IMR-90 (cell line): Measurements from ENCODE around the gene OR52A5. TPM values are rescaled to one million over a fixed set of nuclear protein-coding genes. Genes with fewer than 3 reads are reported as not detected.

Source experiments
- ATAC-seq: fragments of 200-7000 bp; cut with Tn5 transposase; 2 replicates; pipeline ENCODE4 v1.9.1; 2020; ENCODE audit warnings: low read depth, mild to moderate bottlenecking, moderate library complexity
- BruUV-seq: library from RNA; stranded (reverse); fragments of 400-500 nt; replicated peaks from 2 replicates; lab custom pipeline; 2021; lab: Mats Ljungman, UMichigan
- CTCF ChIA-PET: fragments of 300-600 bp; formaldehyde crosslinking; extraction: SDS; loops from one replicate; lab custom pipeline; 2021; ENCODE audit warnings: antibody characterized with exemption; lab: Yijun Ruan, JAX
- POLR2A ChIA-PET: fragments of 300-600 bp; sonication (Branson Sonifier 250); formaldehyde crosslinking; loops from one replicate; lab custom pipeline; 2022; ENCODE audit warnings: antibody characterized with exemption; ENCODE audit not compliant: unreplicated experiment; lab: Charles Lee
- DNase-seq: peaks from one replicate; pipeline ENCODE4 v3.0.0; 2013
- H2AFZ ChIP-seq: replicated peaks from 2 replicates; pipeline ENCODE3; 2013; ENCODE audit warnings: low read length, mild to moderate bottlenecking; ENCODE audit not compliant: poor library complexity
- H2AK5ac ChIP-seq: 2 replicates; pipeline ENCODE4 v1.6.1; 2013; ENCODE audit warnings: low read depth, low read length, inconsistent platforms
- H2AK9ac ChIP-seq: replicated peaks from 2 replicates; pipeline ENCODE3; 2013; ENCODE audit warnings: mild to moderate bottlenecking, low read depth, low read length, moderate library complexity; ENCODE audit not compliant: poor library complexity
- H2BK120ac ChIP-seq: 2 replicates; pipeline ENCODE4 v1.6.1; 2013; ENCODE audit warnings: low read depth, low read length, inconsistent platforms
- H2BK15ac ChIP-seq: 3 replicates; pipeline ENCODE4 v1.6.1; 2013; ENCODE audit warnings: low read depth, low read length, inconsistent platforms
- H2BK20ac ChIP-seq: 2 replicates; pipeline ENCODE4 v1.6.1; 2013; ENCODE audit warnings: low read depth, mild to moderate bottlenecking, inconsistent platforms, low read length, moderate library complexity
- H2BK5ac ChIP-seq: 2 replicates; pipeline ENCODE4 v1.6.1; 2013; ENCODE audit warnings: mild to moderate bottlenecking, low read depth, low read length, inconsistent platforms; ENCODE audit not compliant: poor library complexity, severe bottlenecking
- H3K14ac ChIP-seq: replicated peaks from 2 replicates; pipeline ENCODE4 v1.6.1; 2013; ENCODE audit warnings: low read depth, low read length, inconsistent platforms
- H3K18ac ChIP-seq: 2 replicates; pipeline ENCODE4 v1.6.1; 2013; ENCODE audit warnings: low read depth, low read length, control low read depth
- H3K23ac ChIP-seq: 2 replicates; pipeline ENCODE4 v1.6.1; 2013; ENCODE audit warnings: low read depth, low read length, inconsistent platforms
- H3K27ac ChIP-seq: 2 replicates; pipeline ENCODE4 v1.5.1; 2013; ENCODE audit warnings: mild to moderate bottlenecking, control low read depth, low read length; ENCODE audit not compliant: insufficient read depth
- H3K27me3 ChIP-seq: 2 replicates; pipeline ENCODE4 v1.6.1; 2013; ENCODE audit warnings: low read length; ENCODE audit not compliant: control insufficient read depth, insufficient read depth
- H3K36me3 ChIP-seq: 2 replicates; pipeline ENCODE4 v1.6.1; 2013; ENCODE audit warnings: low read length, mixed read lengths; ENCODE audit not compliant: control insufficient read depth, insufficient read depth
- H3K4ac ChIP-seq: 2 replicates; pipeline ENCODE4 v1.6.1; 2013; ENCODE audit warnings: low read depth, low read length, inconsistent platforms
- H3K4me1 ChIP-seq: 2 replicates; pipeline ENCODE4 v1.6.1; 2013; ENCODE audit warnings: low read length, mixed read lengths; ENCODE audit not compliant: control insufficient read depth, insufficient read depth
- H3K4me2 ChIP-seq: 2 replicates; pipeline ENCODE4 v1.6.1; 2013; ENCODE audit warnings: low read depth, mild to moderate bottlenecking, control low read depth, low read length, moderate library complexity
- H3K4me3 ChIP-seq: 2 replicates; pipeline ENCODE4 v1.5.1; 2013; ENCODE audit warnings: low read depth, mild to moderate bottlenecking, control low read depth, low read length, moderate library complexity; ENCODE audit not compliant: insufficient read depth
- H3K56ac ChIP-seq: 2 replicates; pipeline ENCODE4 v1.6.1; 2013; ENCODE audit warnings: low read length, inconsistent platforms; ENCODE audit not compliant: insufficient read depth; ENCODE audit errors: extremely low read depth
- H3K79me1 ChIP-seq, 2 experiments: 2 replicates each; pipeline ENCODE4 v1.6.1; 2013; ENCODE audit warnings: low read length in 2 of 2, inconsistent platforms in 1 of 2, low read depth in 1 of 2
- H3K9ac ChIP-seq: 2 replicates; pipeline ENCODE4 v1.6.1; 2013; ENCODE audit warnings: low read depth, low read length, control low read depth
- H3K9me1 ChIP-seq: 2 replicates; pipeline ENCODE4 v1.6.1; 2013; ENCODE audit warnings: low read length, inconsistent platforms; ENCODE audit not compliant: insufficient read depth
- H3K9me3 ChIP-seq: 2 replicates; pipeline ENCODE4 v1.6.1; 2013; ENCODE audit warnings: low read length; ENCODE audit not compliant: control insufficient read depth, insufficient read depth
- H4K20me1 ChIP-seq: 2 replicates; pipeline ENCODE4 v1.6.1; 2013; ENCODE audit warnings: low read length, inconsistent platforms; ENCODE audit not compliant: insufficient read depth
- H4K5ac ChIP-seq: 2 replicates; pipeline ENCODE4 v1.6.1; 2013; ENCODE audit warnings: mild to moderate bottlenecking, low read depth, low read length, control low read depth
- H4K8ac ChIP-seq, 2 experiments: 2 replicates each; pipeline ENCODE4 v1.6.1; 2013; ENCODE audit warnings: low read depth in 2 of 2, low read length in 2 of 2, control low read depth in 1 of 2, inconsistent platforms in 1 of 2
- H4K91ac ChIP-seq: 2 replicates; pipeline ENCODE4 v1.6.1; 2013; ENCODE audit warnings: low read depth, low read length, inconsistent platforms; ENCODE audit not compliant: insufficient read depth
- BHLHE40 ChIP-seq: fragments of 150-350 bp; IDR thresholded peaks from 2 replicates; pipeline ENCODE4 v1.6.1; 2016; ENCODE audit warnings: mild to moderate bottlenecking, low read depth, low read length
- CEBPB ChIP-seq: IDR thresholded peaks from 2 replicates; pipeline ENCODE4 v1.6.1; 2012; ENCODE audit warnings: low read depth, low read length, improper control_type of control experiment
- CHD1 ChIP-seq: IDR thresholded peaks from 2 replicates; pipeline ENCODE4 v1.6.1; 2012; ENCODE audit warnings: low read depth, low read length, improper control_type of control experiment
- FOS ChIP-seq: fragments of 150-350 bp; IDR thresholded peaks from 2 replicates; pipeline ENCODE4 v1.6.1; 2016; ENCODE audit warnings: low read depth, low read length
- MAFK ChIP-seq: IDR thresholded peaks from 2 replicates; pipeline ENCODE4 v1.6.1; 2012; ENCODE audit warnings: low read depth, low read length, improper control_type of control experiment
- MXI1 ChIP-seq: IDR thresholded peaks from 2 replicates; pipeline ENCODE4 v1.6.1; 2012; ENCODE audit warnings: low read depth, mild to moderate bottlenecking, low read length, moderate library complexity, borderline replicate concordance
- POLR2A ChIP-seq: IDR thresholded peaks from 2 replicates; pipeline ENCODE4 v1.6.1; 2012; ENCODE audit warnings: mild to moderate bottlenecking, low read depth, low read length
- RAD21 ChIP-seq: IDR thresholded peaks from 2 replicates; pipeline ENCODE4 v1.6.1; 2012; ENCODE audit warnings: low read length, improper control_type of control experiment
- WGBS, 2 experiments: methylation state at CpG; one replicate each; pipeline versions ENCODE4 v1.1.5 to v1.1.7; 2013; ENCODE audit warnings: missing lambda C conversion rate in 2 of 2; ENCODE audit not compliant: insufficient read length in 1 of 2; ENCODE audit errors: extremely low coverage in 2 of 2; 5-methylcytosine and 5-hydroxymethylcytosine counted together
- dilution Hi-C: fragments of 300-500 bp; cut with HindIII; formaldehyde crosslinking; loops from one replicate; pipeline ENCODE4 v1.14.3; 2018; ENCODE audit warnings: low sequenced_read_pairs; ENCODE audit not compliant: unreplicated experiment
- in situ Hi-C: fragments of 300-500 bp; cut with MboI; formaldehyde crosslinking; loops from 3 replicates; pipeline ENCODE4 v1.14.3; 2019; ENCODE audit warnings: low sequenced_read_pairs, inconsistent platforms, mixed read lengths
- intact Hi-C: fragments of 100-400 bp; cut with micrococcal nuclease; formaldehyde crosslinking; loops from 2 replicates; pipeline ENCODE4 v1.10.0; 2022
- polyA plus RNA-seq, 3 experiments: library from polyadenylated mRNA; depleted of rRNA; stranded (reverse); fragments of >200 nt; gene quantifications; 2 replicates each; pipeline ENCODE4 v1.2.3, GENCODE V29; 2012; ENCODE audit warnings: low replicate concordance in 1 of 3
- total RNA-seq: library from RNA; depleted of rRNA; stranded (reverse); fragments of >200 nt; gene quantifications from 2 replicates; pipeline ENCODE4 v1.2.3, GENCODE V29; 2012
- TF ChIP-seq, protein P1 (sequence below): conservative IDR thresholded peaks from 2 replicates; pipeline ENCODE4 v1.5.1; 2012; ENCODE audit warnings: mild to moderate bottlenecking, low read depth, low read length, improper control_type of control experiment
- TF ChIP-seq, protein P2 (sequence below): fragments of 150-350 bp; IDR thresholded peaks from 2 replicates; pipeline ENCODE4 v1.6.1; 2016; ENCODE audit warnings: low read depth, mild to moderate bottlenecking, low read length, moderate library complexity, borderline replicate concordance
- TF ChIP-seq, protein P3 (sequence below): fragments of 150-350 bp; IDR thresholded peaks from 2 replicates; pipeline ENCODE4 v1.6.1; 2017; ENCODE audit warnings: mild to moderate bottlenecking, antibody characterized with exemption, low read length, low read depth

OR52A5 gene
- total and polyA plus RNA-seq, 2 of the 4 experiments (the other 2 are of a cell fraction): not detected

DNA sequence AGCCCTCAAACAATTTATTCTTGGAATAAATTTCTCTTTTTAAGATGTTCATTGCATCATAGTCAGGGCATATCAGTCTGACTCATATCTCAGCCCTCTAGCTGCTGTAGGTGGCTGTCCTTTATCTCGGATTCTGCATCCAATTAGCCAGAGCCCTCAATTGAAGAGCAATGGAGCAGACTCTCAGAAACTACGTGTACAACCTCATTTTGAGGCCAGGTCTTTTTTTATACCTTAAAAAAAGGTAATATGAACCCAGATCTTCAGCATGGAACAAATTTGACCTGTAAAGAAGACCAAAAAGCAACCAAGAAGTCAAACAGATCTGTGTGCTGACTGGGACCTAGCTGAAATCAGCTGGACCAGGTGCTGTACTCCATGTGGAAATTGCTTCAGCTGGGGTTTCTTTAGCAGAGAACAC, 8.7 kb downstream of the OR52A5 start:
- no CpG with 5 or more reads among the region's 2 CpGs for WGBS, 2 experiments
- no peak overlapping the region for H3K18ac ChIP-seq
- no peaks in the 10 kb centered on the region for H3K27me3 ChIP-seq
- H2AFZ ChIP-seq: no peak overlapping the region
- H3K23ac ChIP-seq: no peak overlapping the region
- no TSS peak for BruUV-seq
- no peak overlapping the region for H3K4ac ChIP-seq
- H3K9me1 ChIP-seq: no peaks in the 10 kb centered on the region
- H2AK5ac ChIP-seq: no peak overlapping the region
- DNase-seq (peak; percentile 36), ATAC-seq (peak; percentile 65)
- H3K4me2 ChIP-seq: no peak overlapping the region
- H3K4me3 ChIP-seq: no peak overlapping the region
- dilution Hi-C loops (no loop called here), intact Hi-C loops (no loop called here), in situ Hi-C loops (loop anchor here (10.0 kb wide), 1 partner anchor 75 kb away; the partner anchor contains the start of gene OR51V1)
- H4K8ac ChIP-seq: no peak overlapping the region
- CTCF ChIA-PET: no interaction called here
- H2AK9ac ChIP-seq: no peak overlapping the region
- no peak overlapping the region for H3K14ac ChIP-seq
- H3K4me1 ChIP-seq: no peaks in the 10 kb centered on the region
- H3K36me3 ChIP-seq: no peaks in the 10 kb centered on the region
- peak overlapping the region; percentile 24; the same call in 1 of the 2 replicates for H2BK20ac ChIP-seq
- no peak overlapping the region for H2BK15ac ChIP-seq
- peak overlapping the region; percentile 48; the same call in 1 of the 2 replicates for H2BK120ac ChIP-seq
- no peaks in the 10 kb centered on the region for H4K20me1 ChIP-seq
- no peak overlapping the region for H3K56ac ChIP-seq
- POLR2A ChIA-PET: no interaction called here
- H3K79me1 ChIP-seq: no peaks in the 10 kb centered on the region
- no peak overlapping the region for H3K9ac ChIP-seq
- H4K5ac ChIP-seq: no peak overlapping the region
- no peak overlapping the region for H3K27ac ChIP-seq
- no peak overlapping the region for H4K91ac ChIP-seq
- H2BK5ac ChIP-seq: no peak overlapping the region
- H3K9me3 ChIP-seq: no peaks in the 10 kb centered on the region
- no peak for TF ChIP-seq MXI1
- TF ChIP-seq, protein P1, sequence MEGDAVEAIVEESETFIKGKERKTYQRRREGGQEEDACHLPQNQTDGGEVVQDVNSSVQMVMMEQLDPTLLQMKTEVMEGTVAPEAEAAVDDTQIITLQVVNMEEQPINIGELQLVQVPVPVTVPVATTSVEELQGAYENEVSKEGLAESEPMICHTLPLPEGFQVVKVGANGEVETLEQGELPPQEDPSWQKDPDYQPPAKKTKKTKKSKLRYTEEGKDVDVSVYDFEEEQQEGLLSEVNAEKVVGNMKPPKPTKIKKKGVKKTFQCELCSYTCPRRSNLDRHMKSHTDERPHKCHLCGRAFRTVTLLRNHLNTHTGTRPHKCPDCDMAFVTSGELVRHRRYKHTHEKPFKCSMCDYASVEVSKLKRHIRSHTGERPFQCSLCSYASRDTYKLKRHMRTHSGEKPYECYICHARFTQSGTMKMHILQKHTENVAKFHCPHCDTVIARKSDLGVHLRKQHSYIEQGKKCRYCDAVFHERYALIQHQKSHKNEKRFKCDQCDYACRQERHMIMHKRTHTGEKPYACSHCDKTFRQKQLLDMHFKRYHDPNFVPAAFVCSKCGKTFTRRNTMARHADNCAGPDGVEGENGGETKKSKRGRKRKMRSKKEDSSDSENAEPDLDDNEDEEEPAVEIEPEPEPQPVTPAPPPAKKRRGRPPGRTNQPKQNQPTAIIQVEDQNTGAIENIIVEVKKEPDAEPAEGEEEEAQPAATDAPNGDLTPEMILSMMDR: 0 out of 2 replicates have a peak, but pooled peaks have one; percentile 5
- TF ChIP-seq CHD1: no peak
- TF ChIP-seq RAD21: no peak
- TF ChIP-seq, protein P2, sequence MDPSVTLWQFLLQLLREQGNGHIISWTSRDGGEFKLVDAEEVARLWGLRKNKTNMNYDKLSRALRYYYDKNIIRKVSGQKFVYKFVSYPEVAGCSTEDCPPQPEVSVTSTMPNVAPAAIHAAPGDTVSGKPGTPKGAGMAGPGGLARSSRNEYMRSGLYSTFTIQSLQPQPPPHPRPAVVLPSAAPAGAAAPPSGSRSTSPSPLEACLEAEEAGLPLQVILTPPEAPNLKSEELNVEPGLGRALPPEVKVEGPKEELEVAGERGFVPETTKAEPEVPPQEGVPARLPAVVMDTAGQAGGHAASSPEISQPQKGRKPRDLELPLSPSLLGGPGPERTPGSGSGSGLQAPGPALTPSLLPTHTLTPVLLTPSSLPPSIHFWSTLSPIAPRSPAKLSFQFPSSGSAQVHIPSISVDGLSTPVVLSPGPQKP: no peak
- no peak for TF ChIP-seq FOS
- TF ChIP-seq, protein P3, sequence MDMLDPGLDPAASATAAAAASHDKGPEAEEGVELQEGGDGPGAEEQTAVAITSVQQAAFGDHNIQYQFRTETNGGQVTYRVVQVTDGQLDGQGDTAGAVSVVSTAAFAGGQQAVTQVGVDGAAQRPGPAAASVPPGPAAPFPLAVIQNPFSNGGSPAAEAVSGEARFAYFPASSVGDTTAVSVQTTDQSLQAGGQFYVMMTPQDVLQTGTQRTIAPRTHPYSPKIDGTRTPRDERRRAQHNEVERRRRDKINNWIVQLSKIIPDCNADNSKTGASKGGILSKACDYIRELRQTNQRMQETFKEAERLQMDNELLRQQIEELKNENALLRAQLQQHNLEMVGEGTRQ: no peak
- no peak for TF ChIP-seq MAFK
- peak; percentile 94 for TF ChIP-seq CEBPB
- TF ChIP-seq POLR2A: no peak
- TF ChIP-seq BHLHE40: no peak
